Activated T-helper 1 cell treated with anti-CD3 and anti-CD28 coated beads, Interleukin-2, amount 50 U/mL, for 16 hours (primary cell): Measurements from ENCODE around the gene PIP5K1C.
A peak's percentile ranks its signal among the peaks of the same experiment; 100 is the strongest.
"Not testable (repeated sequence)": the region's sequence is repeated elsewhere in the genome, so short reads cannot be mapped to it uniquely, and the experiment has no call there.

Source experiments
- DNase-seq, 2 donors: peaks; one replicate each; pipeline ENCODE4 v3.0.0-alpha.2; 2020; ENCODE audit warnings: low read depth in 1 of 2, low spot score in 1 of 2

The PIP5K1C gene

DNA sequence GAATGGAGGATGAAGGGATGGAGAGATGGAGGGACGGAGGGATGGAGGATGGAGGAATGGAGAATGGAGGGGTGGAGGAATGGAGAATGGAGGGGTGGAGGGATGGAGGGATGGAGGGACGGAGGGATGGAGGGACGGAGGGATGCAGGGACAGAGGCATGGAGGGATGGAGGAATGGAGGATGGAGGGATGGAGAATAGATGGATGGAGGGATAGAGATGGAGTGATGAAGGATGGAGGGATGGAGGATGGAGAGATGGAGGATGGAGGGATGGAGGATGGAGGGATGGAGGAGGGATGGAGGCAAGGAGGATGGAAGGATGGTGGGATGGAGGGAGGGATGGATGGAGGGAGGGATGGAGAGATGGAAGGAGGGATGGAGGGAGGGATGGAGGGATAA is 22.1 kb downstream of the PIP5K1C start:
- no peak for DNase-seq

DNA sequence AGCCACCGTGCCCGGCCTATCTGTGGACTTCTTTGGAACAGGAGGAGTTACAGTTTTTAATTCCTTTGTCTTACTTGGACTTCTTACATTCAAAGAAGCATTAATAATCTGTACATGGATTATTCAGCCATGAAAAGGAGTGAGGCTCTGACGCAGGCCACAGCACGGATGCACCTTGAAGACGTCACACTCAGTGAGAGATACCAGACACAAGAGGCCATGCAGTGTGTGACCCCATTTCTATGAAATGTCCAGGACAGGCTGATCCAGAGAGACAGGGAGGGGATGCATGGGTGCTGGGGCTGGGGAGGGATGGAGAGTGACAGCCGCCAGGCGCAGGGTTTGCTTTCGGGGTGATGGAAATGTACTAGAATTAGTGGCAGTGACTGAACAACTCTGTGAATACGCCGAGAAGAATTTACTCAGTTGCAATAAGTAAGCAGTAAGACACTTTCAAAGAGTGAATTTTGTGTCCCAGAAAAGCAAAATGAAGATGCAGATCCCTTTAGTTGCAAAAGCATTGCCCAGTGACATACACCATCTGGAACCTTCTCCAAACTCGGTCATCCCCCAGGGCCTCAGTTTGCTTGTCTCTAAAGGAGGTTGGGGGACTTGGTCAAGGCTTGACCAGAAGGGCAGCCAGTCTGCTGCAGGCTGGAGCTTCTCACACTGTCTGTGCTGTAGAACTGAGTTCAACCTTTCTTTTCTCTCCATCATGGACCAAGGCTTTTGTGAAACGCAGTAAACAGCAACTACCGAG is 25.3 kb downstream of the PIP5K1C start:
- DNase-seq: no peak

DNA sequence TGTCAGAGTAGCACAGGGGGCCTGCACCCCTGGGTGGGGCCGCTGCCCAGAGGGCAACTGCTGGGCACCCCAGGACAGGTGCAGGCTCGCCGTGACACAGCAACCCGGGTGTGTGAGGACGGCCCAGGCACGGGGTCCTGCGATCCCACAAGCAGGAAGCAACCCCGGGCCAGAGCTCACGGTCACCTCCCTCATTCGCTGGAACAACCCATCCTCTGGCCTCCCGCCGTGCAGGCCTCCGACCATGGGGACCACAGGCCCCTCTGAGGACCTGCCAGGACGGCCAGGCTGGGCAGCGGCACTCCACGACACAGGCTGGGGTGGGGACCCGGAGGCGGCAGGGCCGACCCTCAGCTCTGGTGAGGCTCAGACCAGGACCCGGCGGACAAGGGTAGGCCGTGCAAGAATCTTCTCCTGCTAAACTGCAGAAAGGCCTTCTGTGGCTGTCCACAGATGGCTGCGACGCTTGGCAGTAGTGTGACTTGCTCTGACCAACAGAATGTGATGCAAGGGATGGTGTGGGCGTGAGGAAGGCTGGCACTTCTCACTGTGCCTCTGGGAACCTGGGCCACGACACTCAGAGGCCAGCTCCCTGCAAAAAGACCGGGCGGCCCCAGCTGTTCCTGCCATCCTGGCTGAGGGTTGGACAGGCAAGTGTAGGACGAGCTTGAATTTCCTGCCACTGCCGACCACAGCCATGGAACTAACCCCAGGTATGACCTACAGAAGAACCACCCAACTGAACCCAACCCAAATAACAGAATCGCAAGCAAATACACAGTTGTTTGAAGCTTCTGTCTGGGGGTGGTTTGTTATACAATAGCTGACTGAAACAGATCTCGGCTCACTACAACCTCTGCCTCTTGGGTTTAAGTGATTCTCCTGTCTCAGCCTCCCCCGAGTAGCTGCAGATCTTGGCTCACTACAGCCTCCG is 26.5 kb downstream of the PIP5K1C start:
- no peak for DNase-seq

DNA sequence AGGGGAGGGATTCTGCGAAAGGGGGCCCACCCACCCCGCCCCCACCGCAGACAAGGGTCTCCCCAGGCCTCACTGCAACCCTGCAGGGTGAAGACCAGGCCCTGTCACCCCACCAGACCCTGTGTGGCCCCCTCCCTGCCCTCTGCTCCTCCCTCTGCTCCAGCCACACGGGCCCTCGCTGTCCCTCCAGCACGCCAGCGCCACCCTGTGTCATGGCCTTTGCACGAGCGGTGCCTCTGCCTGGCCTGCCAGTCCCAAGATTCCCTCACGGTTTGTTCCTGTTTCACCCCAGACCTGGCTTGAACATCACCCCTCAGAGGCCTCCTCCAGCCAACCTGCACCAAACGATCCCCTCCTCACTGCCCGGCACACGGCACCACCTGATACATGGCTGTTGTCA is 27.3 kb downstream of the PIP5K1C start:
- no peak for DNase-seq

DNA sequence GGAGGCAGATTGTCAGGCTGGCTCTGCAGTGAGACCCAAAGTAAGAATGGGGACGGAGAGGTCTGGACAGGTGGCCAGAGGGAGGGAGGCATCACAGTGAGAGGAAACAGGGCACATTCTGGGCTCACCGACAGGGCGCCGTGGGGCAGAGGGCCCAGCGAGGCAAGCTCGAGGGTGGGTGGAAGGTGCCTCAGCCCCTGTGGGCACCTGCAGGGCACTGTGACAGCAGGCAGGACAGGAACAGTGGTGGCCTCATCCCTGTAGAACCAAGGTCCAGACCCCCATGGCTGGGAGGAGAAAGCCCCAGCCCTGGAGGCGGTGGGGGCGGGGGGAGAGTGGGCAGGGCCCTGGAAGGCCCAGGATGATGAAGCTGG is 27.7 kb downstream of the PIP5K1C start:
- no peak for DNase-seq

DNA sequence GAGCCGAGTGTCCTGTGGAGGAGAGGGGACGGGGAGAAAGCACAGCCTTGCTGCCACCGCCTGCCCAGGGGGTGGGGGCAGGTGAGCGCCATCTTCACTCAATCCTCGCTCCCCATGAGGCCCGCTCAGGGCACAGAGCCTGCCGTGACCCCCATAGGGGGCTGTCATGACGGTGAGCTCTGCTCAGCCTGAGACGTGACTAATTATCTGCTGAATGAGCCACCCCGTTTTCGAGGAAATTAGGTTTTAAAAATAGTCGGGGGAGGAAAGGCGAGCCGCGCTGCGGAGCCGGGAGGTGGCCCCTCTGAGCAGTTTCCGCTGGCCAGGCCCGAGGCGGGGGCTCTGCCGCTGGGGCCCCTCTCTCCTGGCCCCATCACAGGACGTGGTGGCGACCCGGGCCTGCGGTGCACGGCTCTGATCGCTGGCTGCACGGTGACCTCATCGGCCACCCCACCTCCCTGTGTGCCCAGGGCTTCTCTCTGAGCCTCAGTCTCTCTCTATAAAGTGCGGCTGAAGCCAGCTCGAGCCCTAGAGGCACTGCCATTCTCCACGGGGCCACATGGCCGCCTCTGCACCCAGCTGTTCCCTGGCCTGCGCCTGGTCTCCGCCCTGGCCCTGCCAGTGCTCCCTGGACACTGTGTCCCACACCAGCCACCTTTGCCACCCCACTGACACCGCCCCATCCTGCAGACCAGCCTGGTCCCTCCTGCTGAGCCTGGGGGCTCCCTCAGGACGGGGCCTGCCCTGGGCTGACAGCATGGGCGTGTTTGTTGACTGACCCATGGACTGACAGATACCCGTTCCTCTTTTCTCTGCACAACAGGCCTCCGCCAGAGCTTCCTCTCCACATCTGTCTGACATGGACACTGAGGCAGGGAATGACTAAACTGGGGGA is 28.3 kb downstream of the PIP5K1C start:
- DNase-seq: no peak

DNA sequence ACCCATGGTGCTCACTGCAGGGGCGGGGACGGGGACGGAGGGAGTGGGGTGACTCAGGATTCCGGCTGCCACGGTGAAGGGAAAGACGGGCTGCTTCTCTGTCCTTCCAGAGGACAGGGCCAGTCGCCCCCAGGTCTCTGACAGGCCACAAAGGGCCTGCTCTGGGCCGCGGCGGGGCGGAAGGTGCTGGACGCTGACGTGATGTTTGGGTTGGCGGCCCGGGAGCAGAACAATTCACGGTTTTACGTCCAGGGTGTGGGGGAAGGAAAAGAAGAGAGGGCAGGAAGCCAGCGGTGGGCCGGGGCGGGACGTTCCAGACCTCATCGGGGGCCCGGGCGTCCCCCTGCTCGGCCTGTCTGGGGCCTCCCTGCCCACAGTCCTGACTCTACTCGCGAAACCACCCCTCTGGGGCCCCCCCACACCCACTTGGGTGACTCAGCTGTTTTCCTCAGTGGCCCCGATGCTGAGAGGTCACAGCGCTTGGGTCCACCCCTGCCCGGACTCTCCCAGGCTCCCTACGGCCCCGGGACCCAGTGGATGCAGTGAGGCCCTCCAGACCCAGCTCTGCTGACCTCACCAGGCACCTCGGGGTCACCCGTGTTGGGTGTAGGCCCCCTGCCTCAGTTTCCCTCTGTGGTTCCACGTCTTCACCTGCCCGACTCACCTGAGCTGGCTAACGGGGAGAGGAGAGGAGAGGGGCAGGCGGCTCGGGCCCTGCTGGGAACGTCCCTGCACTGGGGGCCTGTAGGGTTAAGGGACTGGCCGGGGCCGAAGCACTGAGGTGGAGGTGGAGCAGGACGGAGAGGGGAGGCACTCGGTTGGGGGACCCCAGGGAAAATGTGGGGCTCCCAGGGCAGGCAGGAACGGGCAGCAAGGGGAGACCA is 29.2 kb downstream of the PIP5K1C start:
- no peak for DNase-seq

DNA sequence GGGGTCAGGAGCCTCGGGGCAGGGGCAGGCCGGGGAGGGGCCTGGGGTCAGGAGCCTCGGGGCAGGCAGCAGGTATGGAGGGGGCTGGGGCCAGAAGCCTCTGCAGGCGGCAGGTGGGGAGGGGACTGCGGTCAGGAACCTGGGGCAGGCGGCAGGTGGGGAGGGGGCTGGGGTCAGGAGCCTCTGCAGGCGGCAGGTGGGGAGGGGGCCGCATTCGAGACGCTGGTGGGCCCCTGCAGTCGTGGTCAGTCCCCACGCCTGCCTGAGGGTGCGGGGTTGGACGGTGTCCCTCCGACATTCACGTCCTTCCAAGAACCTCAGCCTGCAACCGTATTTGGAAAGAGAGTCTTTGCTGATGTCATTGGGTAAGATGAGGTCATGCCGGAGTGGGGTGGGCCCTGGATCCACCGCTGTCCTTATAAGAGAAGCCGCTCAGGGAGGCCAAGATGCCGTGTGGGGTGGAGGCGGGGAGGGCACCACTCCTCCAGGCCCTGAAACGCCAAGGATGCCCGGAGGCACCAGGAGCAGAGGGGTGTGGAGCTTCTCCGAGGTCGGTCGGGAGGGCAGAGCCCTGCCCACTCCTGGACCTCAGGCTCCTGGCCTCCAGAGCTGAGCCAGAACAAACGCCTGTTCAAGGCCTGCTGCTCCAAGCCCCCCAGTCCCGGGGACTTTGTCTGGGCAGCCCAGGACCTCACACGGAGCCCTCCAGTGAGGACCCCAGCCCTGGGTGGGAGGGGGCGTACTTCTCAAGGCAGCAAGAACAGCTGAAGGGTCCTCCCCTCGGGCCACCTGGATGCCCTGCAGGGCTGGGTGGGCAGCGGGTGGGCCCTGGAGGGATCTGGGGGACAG is 30.1 kb downstream of the PIP5K1C start:
- no peak for DNase-seq

DNA sequence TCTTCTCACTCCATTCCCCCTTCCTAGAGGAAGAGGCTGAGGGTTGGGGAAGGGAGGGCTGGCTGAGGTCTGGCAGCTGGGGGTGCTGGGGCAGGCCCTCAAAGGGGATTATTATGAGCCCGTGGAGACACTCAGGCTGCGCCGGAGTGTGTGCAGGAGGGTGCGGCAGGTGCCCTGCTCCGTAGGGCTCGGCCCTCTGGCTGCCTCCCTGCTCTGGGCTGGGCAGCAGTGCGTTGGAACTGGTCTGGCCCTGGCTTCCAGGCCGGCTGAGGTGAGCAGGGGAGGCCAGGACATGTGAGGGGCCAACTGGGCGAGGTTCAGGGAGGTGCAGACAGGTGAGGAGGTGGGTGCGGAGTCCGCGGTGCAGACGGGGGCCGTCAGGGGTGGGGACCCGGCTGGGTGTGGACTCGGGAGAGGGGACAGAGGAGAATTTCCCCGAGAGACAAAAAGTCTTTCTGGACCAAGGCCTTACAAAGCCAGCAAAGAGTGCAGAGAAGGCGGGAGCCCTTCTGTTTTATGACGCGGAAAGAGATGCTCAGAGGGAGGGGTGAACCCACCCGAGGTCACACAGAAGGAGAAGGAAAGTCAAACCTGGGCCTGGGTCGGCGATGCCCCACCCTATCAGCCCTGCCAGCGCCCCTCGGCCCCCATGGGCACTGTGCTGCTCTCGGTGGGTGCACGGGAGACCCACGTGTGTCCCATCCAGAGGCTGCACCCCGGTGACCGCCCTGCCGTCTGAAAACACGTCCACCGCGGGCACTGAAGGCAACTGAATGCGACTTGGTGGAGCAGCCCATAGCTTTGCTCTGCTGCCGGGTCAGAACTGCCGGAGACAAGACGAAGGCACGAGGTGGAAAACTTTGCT is 31.0 kb downstream of the PIP5K1C start:
- DNase-seq: no peak

DNA sequence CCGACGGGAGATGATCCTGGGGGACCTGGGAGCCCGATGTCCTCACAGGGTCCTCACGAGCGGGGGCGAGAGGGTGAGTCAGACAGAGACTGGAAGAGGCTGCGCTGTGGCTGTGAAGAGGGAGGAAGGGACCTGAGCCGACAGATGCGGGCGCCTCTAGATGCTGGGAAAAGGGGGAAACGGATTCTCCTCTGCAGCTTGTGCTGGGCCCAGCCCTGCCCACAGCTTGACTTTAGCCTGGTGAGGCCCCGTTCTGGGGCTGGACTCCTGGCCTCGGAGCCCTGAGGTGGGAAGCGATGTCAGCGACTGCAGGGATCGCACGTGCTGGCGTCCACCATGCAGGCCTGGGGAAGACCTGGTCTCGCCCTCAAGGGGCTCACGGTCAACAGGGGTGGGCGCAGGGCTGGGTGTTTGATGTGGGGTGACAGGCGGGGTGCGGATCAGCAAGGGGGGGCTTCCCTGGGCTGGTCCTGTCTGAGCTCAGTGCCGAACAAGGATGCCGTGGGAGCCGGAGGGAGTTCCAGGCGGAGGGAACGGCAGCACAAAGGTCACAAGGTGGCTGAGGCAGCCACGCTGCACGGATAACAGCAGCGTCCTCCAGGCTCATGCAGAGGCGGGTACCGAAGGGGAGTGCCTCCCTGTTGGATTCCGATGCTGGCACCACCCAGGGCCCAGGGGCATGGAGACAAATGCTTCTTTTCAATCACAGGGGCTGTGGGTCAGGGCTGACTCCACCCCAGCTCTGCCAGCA is 31.8 kb downstream of the PIP5K1C start:
- no peak for DNase-seq

DNA sequence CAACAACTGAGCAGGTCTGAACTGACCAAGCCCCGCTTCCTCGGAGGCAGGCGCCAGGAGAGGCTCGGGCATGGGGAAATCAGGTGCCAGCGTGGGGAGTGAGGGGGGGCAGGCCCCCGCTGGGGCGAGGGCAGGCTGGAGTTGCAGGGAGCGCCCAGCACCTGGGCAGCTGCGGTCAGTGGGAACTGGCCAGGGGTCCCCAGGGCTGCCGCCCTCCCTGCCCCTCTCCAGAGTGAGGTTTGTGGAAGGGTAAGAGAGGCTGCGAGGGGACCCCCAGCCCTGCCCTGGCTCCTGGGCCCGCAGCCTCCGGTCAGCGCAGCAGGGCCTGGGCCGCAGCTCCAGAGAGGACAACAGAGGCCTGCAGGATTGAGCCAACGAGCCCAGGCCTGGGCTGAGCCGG is 32.5 kb downstream of the PIP5K1C start:
- no peak for DNase-seq

DNA sequence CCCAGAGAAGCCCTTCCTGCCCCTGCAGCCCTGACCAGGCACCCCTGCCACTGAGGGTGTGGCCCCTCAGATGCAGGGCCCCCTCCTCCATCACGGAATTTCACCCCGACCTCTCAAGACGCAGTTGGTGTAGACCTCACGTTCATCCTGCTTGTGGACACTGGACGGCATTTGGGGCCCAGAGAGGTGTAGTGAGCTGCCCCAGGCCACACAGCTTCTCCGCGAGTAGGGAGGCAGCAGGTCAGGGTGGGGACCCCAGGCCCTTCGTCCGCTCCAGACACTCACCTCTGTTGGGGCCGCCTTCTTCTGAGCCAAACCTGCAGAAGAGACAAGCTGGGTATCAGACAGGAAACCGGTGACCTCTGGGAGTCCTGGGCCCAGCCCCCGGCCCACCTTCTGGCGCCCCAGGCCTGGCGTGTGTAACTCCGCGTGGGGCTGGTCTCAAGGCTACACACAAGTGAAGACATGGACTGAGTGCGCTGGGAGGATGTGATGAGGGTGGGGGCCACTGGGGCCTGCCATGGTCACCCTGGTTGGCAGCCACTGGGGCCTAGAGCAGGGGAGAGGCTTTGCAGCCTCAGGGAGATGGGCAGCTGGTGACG is 33.1 kb downstream of the PIP5K1C start:
- DNase-seq: no peak

DNA sequence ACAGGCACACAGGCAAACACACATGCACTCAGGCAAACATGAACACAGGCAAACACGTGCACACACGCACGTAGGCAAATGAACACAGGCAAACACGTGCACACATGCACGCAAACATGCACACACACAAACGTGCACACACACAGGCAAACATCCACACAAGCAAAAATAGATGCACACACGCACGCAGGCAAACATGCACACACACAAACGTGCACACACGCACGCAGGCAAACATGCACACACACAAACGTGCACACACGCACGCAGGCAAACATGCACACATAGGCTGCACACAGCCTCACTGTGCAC is 33.8 kb downstream of the PIP5K1C start:
- DNase-seq: not testable (repeated sequence)

DNA sequence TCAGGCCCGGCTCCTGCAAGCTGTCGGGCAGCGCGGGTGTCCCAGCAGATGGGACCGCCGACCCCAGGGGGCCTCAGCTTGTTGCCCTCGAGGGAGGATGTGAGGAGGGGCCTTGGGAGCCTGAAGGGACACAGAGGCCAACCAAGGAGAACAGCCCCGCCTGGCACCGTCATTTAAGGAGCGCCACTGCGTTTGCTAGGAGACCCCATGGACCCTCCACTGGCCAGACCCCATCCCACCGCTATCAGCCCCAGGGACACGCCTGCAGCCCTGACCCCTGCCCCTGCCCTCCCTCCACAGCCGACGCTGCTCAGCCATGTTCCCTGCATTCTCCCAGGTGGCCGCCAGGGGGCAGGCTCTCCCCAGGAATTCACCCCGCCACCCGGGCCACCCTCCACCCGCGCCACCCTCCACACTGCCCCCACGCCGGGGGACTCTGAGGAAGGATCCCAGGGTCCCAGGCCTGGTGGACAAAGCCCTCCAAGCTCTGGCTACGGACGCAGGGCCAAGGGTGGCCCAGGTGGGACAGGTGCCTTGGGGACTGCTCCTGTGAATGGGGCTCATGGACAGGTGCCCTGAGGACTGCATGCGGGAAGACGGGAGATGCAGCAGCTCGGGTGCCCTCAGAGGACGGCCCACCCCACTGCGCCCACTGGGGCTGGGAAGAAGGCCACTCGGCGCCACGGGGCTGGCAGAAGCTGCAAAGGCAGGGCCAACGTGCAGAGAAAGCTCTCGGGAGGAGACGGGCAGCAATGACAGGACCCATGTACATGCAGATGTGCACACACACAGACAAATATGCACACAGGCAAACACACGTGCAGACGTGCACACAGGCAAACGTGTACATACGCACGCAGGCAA is 34.4 kb downstream of the PIP5K1C start:
- DNase-seq: peak; percentile 69 to 77

DNA sequence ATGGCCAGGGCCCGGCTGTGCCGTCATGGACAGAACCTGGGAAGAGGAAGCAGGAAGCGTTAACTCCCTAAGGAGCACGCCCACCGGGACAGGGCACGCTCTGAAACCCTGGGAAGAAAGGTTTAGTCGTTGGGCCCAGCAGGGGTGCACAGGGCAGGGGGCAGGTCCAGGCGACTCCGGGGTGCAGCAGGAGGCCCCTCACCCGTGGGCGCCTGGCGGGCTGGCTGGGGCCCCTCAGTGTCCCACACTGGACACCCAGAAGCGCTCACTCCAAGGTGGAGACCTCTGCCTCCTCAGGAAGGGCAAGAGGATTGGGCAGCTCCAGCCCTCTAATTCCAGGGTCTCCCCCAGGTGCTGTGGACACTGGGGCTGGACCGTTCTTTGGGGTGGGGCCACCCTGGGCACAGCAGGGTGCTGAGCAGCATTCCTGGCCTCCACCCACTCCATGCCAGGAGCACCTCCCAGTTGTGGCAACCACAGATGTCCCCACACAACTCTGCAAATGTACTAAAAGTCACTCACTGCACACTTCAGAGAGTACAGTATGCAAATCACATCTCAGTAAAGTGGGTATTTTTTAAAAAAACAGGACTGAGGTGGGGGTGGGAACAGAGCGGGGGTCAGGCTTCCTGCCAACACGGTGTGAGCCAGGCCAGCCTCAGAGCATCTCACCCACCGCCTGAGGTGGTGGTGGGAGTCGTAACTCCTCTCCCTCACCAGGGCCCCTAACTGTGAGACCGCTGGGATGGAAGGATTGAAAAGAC is 35.2 kb downstream of the PIP5K1C start:
- no peak for DNase-seq

DNA sequence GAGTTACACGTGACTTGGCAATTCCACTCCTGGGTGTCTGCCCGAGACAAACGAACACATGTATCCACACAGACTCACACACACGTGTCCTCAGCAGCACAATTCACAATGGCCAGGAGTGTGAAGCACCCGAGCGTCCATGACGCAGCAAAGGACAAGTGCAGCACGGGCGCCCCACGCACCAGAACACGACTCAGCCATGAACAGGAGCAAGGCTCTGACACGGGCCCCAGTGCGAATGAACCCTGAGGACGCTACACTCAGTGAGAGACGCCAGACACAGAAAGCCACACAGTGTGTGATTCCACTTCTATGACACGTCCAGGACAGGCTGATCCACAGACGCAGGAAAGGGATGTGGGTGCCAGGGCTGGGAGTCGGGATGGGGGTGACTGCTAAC is 36.4 kb downstream of the PIP5K1C start:
- no peak for DNase-seq
